K562 (cell line): ENCODE data around the gene CDT1. TPM values are rescaled to one million over a fixed set of nuclear protein-coding genes. Genes with fewer than 3 reads are reported as not detected.
A peak's percentile ranks its signal among the peaks of the same experiment; 100 is the strongest.
"Not testable (repeated sequence)": the region's sequence is repeated elsewhere in the genome, so short reads cannot be mapped to it uniquely, and the experiment has no call there.

ENCODE experiments used
- ATAC-seq: fragments of 200-7000 bp; cut with Tn5 transposase; 3 replicates; pipeline ENCODE4 v1.9.1; 2020; ENCODE audit warnings: moderate library complexity
- BruUV-seq: library from RNA; stranded (reverse); fragments of 400-500 nt; replicated peaks from 2 replicates; lab custom pipeline; 2021; lab: Mats Ljungman, UMichigan
- CTCF ChIA-PET: fragments of 300-600 bp; formaldehyde crosslinking; extraction: SDS; loops from one replicate; lab custom pipeline; 2021; ENCODE audit warnings: low intra/inter-chr PET ratio; lab: Yijun Ruan, JAX
- POLR2A ChIA-PET: fragments of 300-600, 350-650 bp; sonication (Branson Sonifier 250); formaldehyde crosslinking; extraction: SDS; loops from one replicate; lab custom pipeline; 2021; ENCODE audit warnings: antibody characterized with exemption, inconsistent platforms; lab: Yijun Ruan, JAX
- DNase-seq, 4 experiments: peaks; one replicate each; pipeline versions ENCODE4 v3.0.0 to v3.0.0-alpha.2; 2011 to 2018; ENCODE audit warnings: low spot score in 3 of 4, mixed read lengths in 3 of 4; ENCODE audit errors: extremely low read depth in 1 of 4
- FAIRE-seq: peaks from 2 replicates; lab custom pipeline; 2011; peaks lifted over from hg19 to GRCh38; lab: Jason Lieb, UNC
- H2AFZ ChIP-seq: 2 replicates; pipeline ENCODE4 v1.6.0; 2011; ENCODE audit warnings: low read depth, low read length, control low read depth, inconsistent platforms
- H3K27ac ChIP-seq: fragments of 200-600 bp; 3 replicates; pipeline ENCODE4 v1.8.0; 2011; ENCODE audit warnings: low read depth, mild to moderate bottlenecking, control low read depth, inconsistent platforms, low read length, moderate library complexity, mixed read lengths; ENCODE audit errors: extremely low read depth
- H3K27me3 ChIP-seq, 2 experiments: fragments of 300-600 bp in 1 of 2; 2 replicates in 1 of 2; 3 replicates in 1 of 2; pipeline versions ENCODE4 v1.6.0 to v1.8.0; 2011; ENCODE audit warnings: inconsistent platforms in 2 of 2, low read length in 2 of 2, mild to moderate bottlenecking in 1 of 2, mixed read lengths in 1 of 2, moderate library complexity in 1 of 2; ENCODE audit not compliant: control insufficient read depth in 2 of 2, insufficient read depth in 2 of 2
- H3K36me3 ChIP-seq: fragments of 300-600 bp; 3 replicates; pipeline ENCODE4 v1.8.0; 2011; ENCODE audit warnings: mild to moderate bottlenecking, low read length, inconsistent platforms; ENCODE audit not compliant: control insufficient read depth, insufficient read depth
- H3K4me1 ChIP-seq, 2 experiments: fragments of 200-600 bp in 1 of 2; replicated peaks in 1 of 2; 2 replicates in 1 of 2; 3 replicates in 1 of 2; pipeline versions ENCODE4 v1.5.1 to v1.8.0; 2011; ENCODE audit warnings: inconsistent platforms in 2 of 2, low read length in 2 of 2, mild to moderate bottlenecking in 1 of 2, mixed read lengths in 1 of 2, moderate library complexity in 1 of 2; ENCODE audit not compliant: control insufficient read depth in 2 of 2, insufficient read depth in 2 of 2
- H3K4me2 ChIP-seq: 2 replicates; pipeline ENCODE4 v1.6.1; 2011; ENCODE audit warnings: low read length, control low read depth, inconsistent platforms, mixed read lengths; ENCODE audit not compliant: insufficient read depth
- H3K4me3 ChIP-seq: fragments of 200-600 bp; sonication (generic), shearing (Covaris generic); 2 replicates; pipeline ENCODE4 v1.5.1; 2016; ENCODE audit warnings: control low read depth, inconsistent platforms
- H3K79me2 ChIP-seq: fragments of 200-600 bp; 3 replicates; pipeline ENCODE4 v1.8.0; 2011; ENCODE audit warnings: low read length, inconsistent platforms; ENCODE audit not compliant: control insufficient read depth, insufficient read depth
- H3K9ac ChIP-seq, 2 experiments: 2 replicates each; pipeline versions ENCODE4 v1.6.0 to v1.6.1; 2011; ENCODE audit warnings: low read depth in 2 of 2, low read length in 2 of 2, control low read depth in 1 of 2, inconsistent platforms in 1 of 2, mild to moderate bottlenecking in 1 of 2, mixed read lengths in 1 of 2; ENCODE audit not compliant: insufficient read depth in 1 of 2
- H3K9me1 ChIP-seq: one replicate; pipeline ENCODE4 v1.6.0; 2011; ENCODE audit warnings: inconsistent platforms, mild to moderate bottlenecking, low read length, moderate library complexity; ENCODE audit not compliant: control insufficient read depth, insufficient read depth
- H3K9me3 ChIP-seq: replicated peaks from 2 replicates; pipeline ENCODE4 v1.5.1; 2011; ENCODE audit warnings: low read depth, low read length, inconsistent platforms; ENCODE audit not compliant: control insufficient read depth, insufficient read depth
- H4K20me1 ChIP-seq: replicated peaks from 2 replicates; pipeline ENCODE4 v1.6.1; 2011; ENCODE audit warnings: low read length, inconsistent platforms, mixed read lengths; ENCODE audit not compliant: control insufficient read depth, insufficient read depth
- HNRNPL ChIP-seq: fragments of 200-400 bp; formaldehyde crosslinking; IDR thresholded peaks from 2 replicates; pipeline ENCODE4 v1.6.1; 2017; ENCODE audit warnings: low read depth, mild to moderate bottlenecking, low read length
- JUND ChIP-seq, 2 experiments: IDR thresholded peaks; 2 replicates in 1 of 2; 3 replicates in 1 of 2; pipeline ENCODE4 v1.6.1; 2011; ENCODE audit warnings: borderline replicate concordance in 2 of 2, low read depth in 2 of 2, low read length in 2 of 2, improper control_type of control experiment in 1 of 2, missing biosample characterization in 1 of 2, missing genetic modification characterization in 1 of 2, missing genetic modification reagents in 1 of 2
- NR2C2 ChIP-seq, 2 experiments: fragments of 200-800 bp in 1 of 2; sonication (Bioruptor generic) in 1 of 2; sonication (generic) in 1 of 2; formaldehyde crosslinking in 1 of 2; IDR thresholded peaks; 2 replicates each; pipeline versions ENCODE4 v1.6.1 to v1.8.0; 2016 to 2022; ENCODE audit warnings: mild to moderate bottlenecking in 1 of 2, missing compliant biosample characterization in 1 of 2, missing genetic modification characterization in 1 of 2, missing genetic modification reagents in 1 of 2
- POLR2G ChIP-seq: fragments of 200-400 bp; formaldehyde crosslinking; IDR thresholded peaks from 2 replicates; pipeline ENCODE4 v1.6.1; 2017; ENCODE audit warnings: low read depth, mild to moderate bottlenecking, antibody characterized with exemption, low read length, moderate library complexity
- ZNF263 ChIP-seq: sonication (generic); formaldehyde crosslinking; IDR thresholded peaks from 2 replicates; pipeline ENCODE4 v1.8.0; 2022; ENCODE audit warnings: mild to moderate bottlenecking, missing genetic modification reagents, borderline replicate concordance
- WGBS: fragments of 100-300 bp; shearing (Covaris generic); methylation state at CpG from one replicate; pipeline ENCODE4 v1.1.6; 2016; ENCODE audit warnings: low coverage, mixed read lengths; ENCODE audit not compliant: insufficient coverage; ENCODE audit errors: missing lambda C conversion rate; 5-methylcytosine and 5-hydroxymethylcytosine counted together
- in situ Hi-C: fragments of 300-500 bp; cut with MboI; formaldehyde crosslinking; loops from 4 replicates; pipeline ENCODE4 v1.15.0; 2018; ENCODE audit warnings: inconsistent platforms, mixed read lengths
- intact Hi-C: fragments of 100-400 bp; cut with micrococcal nuclease; formaldehyde crosslinking; loops from 2 replicates; pipeline ENCODE4 v1.14.2; 2022
- polyA plus RNA-seq, 8 experiments: library from polyadenylated mRNA; depleted of rRNA in 4 of 8; stranded (reverse) in 5 of 8; unstranded in 3 of 8; fragments of >200 nt; fragmentation: Nextera tagmentation in 2 of 8; fragmentation: Illumina TruSeq in 1 of 8; extraction: Ambion mirVana in 2 of 8; extraction: Trizol in 1 of 8; gene quantifications; 2 replicates each; pipeline versions ENCODE4 v1.2.1 to v1.2.3, GENCODE V29; 2011 to 2014; ENCODE audit warnings: inconsistent platforms in 1 of 8, missing spikeins in 1 of 8
- total RNA-seq, 7 experiments: library from RNA; depleted of rRNA in 6 of 7; stranded (reverse); fragments of >200 nt in 6 of 7; fragmentation: Illumina TruSeq in 2 of 7; extraction: Trizol in 2 of 7; gene quantifications; 2 replicates each; pipeline versions ENCODE4 v1.2.1 to v1.2.3, GENCODE V29; 2011 to 2021; ENCODE audit warnings: low replicate concordance in 1 of 7
- TF ChIP-seq, protein P1 (sequence below): fragments of 250-450 bp; sonication (Bioruptor Pico); IDR thresholded peaks from 2 replicates; pipeline ENCODE4 v1.6.1; 2021; ENCODE audit warnings: mild to moderate bottlenecking

The CDT1 gene
- total and polyA plus RNA-seq, 9 of the 15 experiments (the other 6 are each of a cell fraction or from before 2014, with no cell fraction given): 0.92 to 178 (median 14.2) TPM

DNA sequence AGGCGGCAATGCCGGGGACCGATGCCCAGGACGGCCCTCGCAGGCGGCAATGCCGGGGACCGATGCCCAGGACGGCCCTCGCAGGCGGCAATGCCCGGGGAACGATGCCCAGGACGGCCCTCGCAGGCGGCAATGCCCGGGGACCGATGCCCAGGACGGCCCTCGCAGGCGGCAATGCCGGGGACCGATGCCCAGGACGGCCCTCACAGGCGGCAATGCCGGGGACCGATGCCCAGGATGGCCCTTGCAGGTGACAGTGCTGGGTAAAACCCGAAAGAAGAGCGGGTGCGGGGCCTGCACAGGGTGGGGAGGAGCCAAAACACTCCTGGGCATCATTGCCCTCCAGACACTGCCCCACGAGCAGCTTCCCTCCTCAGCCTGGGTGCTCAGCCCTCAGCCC is 20.1 kb downstream of the CDT1 start:
- ATAC-seq, H4K20me1 ChIP-seq, in situ Hi-C loops, H3K79me2 ChIP-seq, BruUV-seq, H3K4me2 ChIP-seq, H3K4me3 ChIP-seq, DNase-seq, H3K9me3 ChIP-seq, H2AFZ ChIP-seq, POLR2A ChIA-PET, H3K36me3 ChIP-seq, intact Hi-C loops, H3K27me3 ChIP-seq, H3K27ac ChIP-seq, FAIRE-seq, H3K9me1 ChIP-seq, H3K9ac ChIP-seq, CTCF ChIA-PET: not testable (repeated sequence)
- peak; percentile 88 for TF ChIP-seq HNRNPL
- 89% methylated on average over 6 of the region's 31 CpGs for WGBS
- H3K4me1 ChIP-seq: peaks cover 0 to 42% of the 10 kb centered on the region in 2 experiments; a peak in 2 of 5 replicates

DNA sequence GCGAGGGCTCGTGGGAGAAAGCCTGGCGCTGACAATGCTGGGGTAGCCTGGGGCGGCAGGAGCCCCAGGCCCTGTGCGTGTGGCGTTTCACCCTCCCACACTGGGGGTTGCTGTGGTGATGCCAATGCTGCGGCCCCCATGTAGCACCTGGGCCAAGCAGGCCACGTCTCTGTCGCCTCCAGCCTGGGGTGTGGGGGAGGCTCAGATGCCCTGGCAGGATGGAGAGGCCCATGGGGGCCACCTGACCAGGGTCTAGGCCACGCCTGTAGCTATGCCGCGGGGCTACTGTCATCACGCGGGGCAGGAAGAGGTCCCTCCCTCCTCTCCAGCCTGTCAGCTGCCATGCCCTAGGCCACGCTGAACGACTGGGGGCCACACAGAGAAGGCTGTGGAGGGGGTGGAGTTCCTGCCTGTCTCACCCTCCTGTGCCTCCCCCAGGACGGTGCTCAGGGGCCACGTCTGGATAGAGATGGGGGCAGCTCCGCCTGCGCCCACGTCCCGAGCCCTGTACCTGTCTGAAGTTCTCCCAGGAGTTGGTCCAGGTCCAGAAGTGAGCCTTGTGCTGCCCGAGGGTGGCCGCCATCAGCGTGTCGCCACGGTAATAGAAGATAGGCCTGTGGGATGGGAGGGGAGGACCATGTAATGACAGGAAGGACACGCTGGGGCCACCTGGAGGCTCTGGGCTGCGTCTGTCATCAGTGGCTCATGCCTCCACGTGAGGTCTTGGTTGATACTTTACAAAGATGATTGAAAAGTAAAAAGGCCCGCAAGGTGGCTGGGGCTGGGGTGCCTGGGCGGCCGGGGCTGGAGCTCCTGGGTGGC is 20.9 kb downstream of the CDT1 start:
- no peaks in the 10 kb centered on the region for H3K36me3 ChIP-seq
- TF ChIP-seq JUND (IDR thresholded peaks at IDR 0.05; ENCODE audit: borderline replicate concordance, low read depth, low read length): no peak
- no peak for TF ChIP-seq JUND (tag; IDR thresholded peaks at IDR 0.05; ENCODE audit: borderline replicate concordance, low read depth, low read length)
- peak; percentile 69 for TF ChIP-seq ZNF263 (CRISPR knock-in tag)
- TF ChIP-seq, protein P1, sequence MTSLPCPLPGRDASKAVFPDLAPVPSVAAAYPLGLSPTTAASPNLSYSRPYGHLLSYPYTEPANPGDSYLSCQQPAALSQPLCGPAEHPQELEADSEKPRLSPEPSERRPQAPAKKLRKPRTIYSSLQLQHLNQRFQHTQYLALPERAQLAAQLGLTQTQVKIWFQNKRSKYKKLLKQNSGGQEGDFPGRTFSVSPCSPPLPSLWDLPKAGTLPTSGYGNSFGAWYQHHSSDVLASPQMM: no peak
- no peak for TF ChIP-seq NR2C2 (CRISPR knock-in tag; IDR thresholded peaks at IDR 0.05)
- TF ChIP-seq NR2C2 (tag; IDR thresholded peaks at IDR 0.05): no peak
- peak; percentile 21; the same call in 1 of the 2 replicates for TF ChIP-seq POLR2G
- H3K27ac ChIP-seq: no peak overlapping the region
- no peak overlapping the region for H2AFZ ChIP-seq
- no peak overlapping the region for H3K4me2 ChIP-seq
- peaks cover 0 to 49% of the 10 kb centered on the region in 2 experiments; a peak in 2 of 5 replicates for H3K4me1 ChIP-seq
- H3K9me1 ChIP-seq: no peaks in the 10 kb centered on the region
- intact Hi-C loops (no loop called here), in situ Hi-C loops (no loop called here)
- H3K9ac ChIP-seq: peak overlapping the region in 1 of 2 experiments; percentile 45; a peak in 1 of 4 replicates
- no peak overlapping the region for H3K4me3 ChIP-seq
- 49% methylated on average over 29 of the region's 33 CpGs for WGBS
- H3K79me2 ChIP-seq: no peaks in the 10 kb centered on the region
- BruUV-seq: no TSS peak
- no peaks in the 10 kb centered on the region; the same call in 1 of the 2 replicates for H4K20me1 ChIP-seq
- H3K27me3 ChIP-seq: no peaks in the 10 kb centered on the region
- ChIA-PET POLR2A (interaction anchor here (0.6 to 0.7 kb wide), 2 partner anchors 18 to 322 kb away, joined by 3 read pairs; no protein-coding TSS in a partner anchor), CTCF (no interaction called here)
- H3K9me3 ChIP-seq: no peaks in the 10 kb centered on the region
- DNase-seq: peak in 1 of 4 experiments; percentile 42
- peak; percentile 65 for FAIRE-seq
- ATAC-seq: peak; percentile 81
